GOT3 (cell line): Measurements from ENCODE around the gene EXOC4.
"Not testable (repeated sequence)": the region's sequence is repeated elsewhere in the genome, so short reads cannot be mapped to it uniquely, and the experiment has no call there.

ENCODE experiments used
- DNase-seq: peaks from one replicate; lab custom pipeline; 2025; ENCODE audit warnings: mixed read lengths; lab: John Stamatoyannopoulos, UW

EXOC4 gene

GRCh38 chr7:133625046-133625445, 372.2 kb downstream of the EXOC4 start:
- no peak for DNase-seq

- DNase-seq = no peak
These were observed 376.8 kb downstream of the EXOC4 start for GRCh38 chr7:133629701-133630100.

GRCh38 chr7:133633055-133633454, 380.2 kb downstream of the EXOC4 start:
- DNase-seq = no peak

- no peak for DNase-seq
These were observed 382.7 kb downstream of the EXOC4 start for GRCh38 chr7:133635541-133635940.

- no peak for DNase-seq
These were observed 386.0 kb downstream of the EXOC4 start for GRCh38 chr7:133638857-133639256.

GRCh38 chr7:133641436-133641835, 388.6 kb downstream of the EXOC4 start:
- DNase-seq = no peak

- DNase-seq = no peak
These were observed 390.0 kb downstream of the EXOC4 start for GRCh38 chr7:133642907-133643306.

GRCh38 chr7:133643652-133644051, 390.8 kb downstream of the EXOC4 start:
- DNase-seq = not testable (repeated sequence)

GRCh38 chr7:133645884-133646391, 393.1 kb downstream of the EXOC4 start:
- DNase-seq = no peak

GRCh38 chr7:133646472-133647315, 393.8 kb downstream of the EXOC4 start:
- no peak for DNase-seq

- no peak for DNase-seq
These were observed 396.7 kb downstream of the EXOC4 start for GRCh38 chr7:133649593-133649992.

GRCh38 chr7:133650069-133650468, 397.2 kb downstream of the EXOC4 start:
- no peak for DNase-seq

- DNase-seq = no peak
These were observed 397.8 kb downstream of the EXOC4 start for GRCh38 chr7:133650487-133651300.

GRCh38 chr7:133652547-133652946, 399.7 kb downstream of the EXOC4 start:
- no peak for DNase-seq

GRCh38 chr7:133654547-133654946, 401.7 kb downstream of the EXOC4 start:
- DNase-seq = no peak

- no peak for DNase-seq
These were observed 409.4 kb downstream of the EXOC4 start for GRCh38 chr7:133662276-133662675.

GRCh38 chr7:133662830-133663229, 410.0 kb downstream of the EXOC4 start:
- no peak for DNase-seq

- no peak for DNase-seq
These were observed 411.6 kb downstream of the EXOC4 start for GRCh38 chr7:133664528-133664927.

GRCh38 chr7:133668296-133669060, 415.6 kb downstream of the EXOC4 start:
- DNase-seq = no peak

- no peak for DNase-seq
These were observed 416.2 kb downstream of the EXOC4 start for GRCh38 chr7:133669061-133669455.

GRCh38 chr7:133670250-133670649, 417.4 kb downstream of the EXOC4 start:
- no peak for DNase-seq

- no peak for DNase-seq
These were observed 420.0 kb downstream of the EXOC4 start for GRCh38 chr7:133672866-133673265.
